HG03103 (cell line): Measurements from ENCODE around the gene UBE2J2.

Source experiments
- ATAC-seq: cut with Tn5 transposase; IDR thresholded peaks from one replicate; pipeline ENCODE4 v1.9.1; 2021; ENCODE audit warnings: low read depth; ENCODE audit not compliant: unreplicated experiment

The UBE2J2 gene

DNA sequence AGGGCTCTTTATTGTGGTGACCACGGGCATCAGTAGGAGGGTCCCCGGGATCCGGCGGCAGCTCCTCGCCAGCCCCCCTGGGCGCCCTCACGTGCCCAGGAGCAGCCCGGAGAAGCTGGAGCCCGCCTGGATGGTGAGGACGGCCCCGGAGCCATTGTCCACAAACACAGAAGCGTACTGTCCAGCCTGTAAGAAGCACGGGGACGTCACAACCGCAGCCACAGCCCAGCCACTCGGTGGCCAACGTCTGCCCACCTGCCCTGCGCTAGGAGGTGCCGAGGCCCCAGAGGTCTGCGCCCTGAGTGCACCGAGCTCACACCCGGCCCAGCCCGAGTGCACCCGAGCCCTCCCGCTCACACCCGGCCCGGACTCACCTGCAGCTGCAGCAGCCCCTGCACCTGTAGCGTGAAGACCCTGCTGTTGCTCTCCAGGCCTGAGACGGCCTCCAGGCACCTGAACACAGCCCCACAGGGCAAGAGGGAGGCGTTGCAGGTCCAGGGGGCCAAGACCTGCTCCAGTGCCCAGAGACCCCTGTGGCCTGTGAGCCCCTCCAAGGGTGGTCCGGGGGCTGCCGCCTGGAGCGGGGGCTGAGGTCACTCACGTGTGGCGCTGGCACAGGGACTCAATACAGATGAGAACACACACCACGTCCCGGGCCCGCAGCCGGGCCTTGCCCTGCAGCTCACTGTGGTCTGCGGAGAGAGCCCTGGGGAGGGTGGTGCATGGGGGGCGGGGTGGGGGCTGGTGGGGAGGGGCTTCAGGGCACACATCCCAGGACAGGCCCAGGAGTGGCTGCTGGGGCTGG lies 31.0 kb downstream of the UBE2J2 start:
- no peak for ATAC-seq

DNA sequence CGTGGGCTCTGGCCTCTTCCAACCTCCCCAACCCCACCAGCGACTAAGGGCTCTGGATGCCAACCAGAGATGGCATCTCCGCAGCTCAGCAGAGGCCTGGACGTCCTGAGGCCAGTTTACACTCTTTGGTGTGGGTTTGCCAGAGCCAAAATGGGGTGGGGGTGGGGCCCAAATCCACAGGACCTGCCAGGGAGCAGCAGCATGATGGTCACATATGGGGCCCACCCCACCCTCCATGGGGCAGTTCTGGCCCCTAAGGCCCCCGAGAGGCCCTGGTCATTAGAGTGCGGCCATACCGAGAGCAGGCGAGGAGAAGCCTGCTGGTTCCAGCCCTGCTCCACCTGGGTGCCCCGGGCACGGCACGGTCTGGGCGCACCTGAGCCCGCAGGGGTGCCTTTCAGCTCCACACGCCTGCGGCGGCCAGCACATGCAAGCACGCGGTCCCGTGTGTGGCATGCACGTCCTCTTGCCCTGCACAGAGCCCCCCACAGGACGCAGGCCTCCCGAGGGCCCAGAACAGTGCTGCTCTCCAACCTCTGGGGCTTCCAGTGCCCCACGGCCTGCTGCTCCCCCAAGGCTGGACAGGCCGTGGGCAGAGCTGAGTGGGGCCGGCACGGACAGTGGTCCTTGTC lies 31.9 kb downstream of the UBE2J2 start:
- no peak for ATAC-seq

DNA sequence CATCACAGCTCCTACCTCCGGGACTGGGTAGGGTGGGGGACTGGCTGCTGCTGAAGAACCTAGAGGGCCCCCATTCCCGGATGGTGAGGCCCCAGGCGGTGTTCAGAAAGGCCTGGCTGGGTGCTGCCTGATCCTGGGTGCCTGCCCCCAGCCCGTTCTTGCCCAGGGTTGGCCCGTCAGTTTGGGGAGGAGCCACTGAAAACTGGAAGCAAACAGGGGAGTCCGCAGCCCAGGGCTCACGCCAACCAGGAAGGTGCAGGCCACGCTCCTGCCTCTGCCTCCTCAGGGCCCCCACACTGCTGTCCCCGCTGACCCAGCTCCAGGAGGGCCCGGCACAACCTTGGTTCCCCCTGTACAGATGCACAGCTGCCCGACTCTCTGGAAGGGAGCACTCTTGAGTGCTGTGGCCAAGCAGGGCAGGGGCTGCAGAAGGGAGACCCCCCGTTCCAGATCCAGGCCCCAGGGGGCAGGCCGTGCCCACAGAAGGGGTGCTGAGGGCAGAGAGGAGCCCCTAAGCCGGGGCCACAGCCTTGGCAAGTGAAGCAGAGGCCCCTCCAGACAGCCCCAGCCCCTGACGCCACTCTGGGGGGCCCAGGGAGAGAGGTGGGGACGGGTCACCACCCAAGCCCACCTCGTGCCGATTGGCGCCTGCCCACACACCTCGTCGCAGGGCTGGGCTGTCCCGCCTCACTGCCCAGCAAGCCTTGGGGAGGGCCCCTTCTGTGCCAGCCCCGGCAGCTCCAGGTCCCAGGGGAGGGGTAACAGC lies 32.6 kb downstream of the UBE2J2 start:
- no peak for ATAC-seq

DNA sequence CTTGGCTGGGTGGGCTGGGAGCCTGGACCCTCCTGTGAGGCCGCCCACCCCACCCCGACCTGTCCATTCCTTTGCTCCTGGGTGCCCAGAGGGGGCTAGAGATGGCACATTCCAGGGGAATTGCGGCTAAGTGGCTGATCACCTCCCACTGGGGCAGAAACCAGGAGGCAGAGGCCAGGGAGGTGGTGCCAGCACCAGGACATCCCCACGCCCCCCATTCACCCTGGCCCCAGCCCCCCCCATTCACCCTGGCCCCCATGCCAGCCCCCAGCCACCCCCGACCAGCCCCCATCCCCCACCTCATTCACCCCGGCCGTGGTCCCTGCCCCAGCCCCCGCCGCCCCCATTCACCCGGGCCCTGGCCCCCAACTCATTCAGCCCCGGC lies 33.3 kb downstream of the UBE2J2 start:
- ATAC-seq, result no peak

DNA sequence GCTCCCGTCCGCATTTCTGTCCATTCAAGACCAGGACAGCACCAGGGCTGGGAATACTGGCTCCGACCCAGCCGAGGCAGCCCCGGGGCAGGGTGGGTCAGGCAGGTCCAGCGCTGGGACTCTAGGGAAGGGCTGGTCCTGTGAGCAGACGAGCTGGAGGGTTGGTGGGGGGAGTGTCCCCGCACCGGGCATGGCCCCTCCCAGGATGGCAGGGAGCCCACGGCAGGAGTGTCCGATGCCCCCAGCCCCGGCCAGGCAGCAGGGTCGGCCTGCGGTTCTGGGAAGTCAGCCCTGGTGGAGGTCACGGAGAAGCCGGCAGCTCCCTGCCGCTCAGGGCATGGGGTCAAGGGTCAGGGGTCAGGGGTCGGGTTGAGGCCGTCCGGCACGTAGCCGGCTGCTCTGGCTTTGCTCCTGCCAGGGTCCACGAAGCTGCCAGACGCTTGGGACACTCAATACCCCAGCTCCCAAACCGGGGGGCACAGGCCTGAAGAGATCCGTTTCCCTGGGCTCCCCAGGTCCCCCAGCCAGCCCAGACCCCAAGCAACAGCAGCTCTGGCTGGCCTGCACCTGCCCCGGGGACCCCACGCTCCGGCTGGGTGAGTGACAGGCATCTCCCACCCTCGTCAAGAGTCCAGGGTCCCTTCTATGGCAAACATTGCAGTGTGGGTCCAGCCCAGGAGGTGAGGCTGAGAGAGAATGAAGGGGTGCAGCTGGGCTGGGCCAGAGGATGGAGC lies 33.9 kb downstream of the UBE2J2 start:
- ATAC-seq, result no peak

DNA sequence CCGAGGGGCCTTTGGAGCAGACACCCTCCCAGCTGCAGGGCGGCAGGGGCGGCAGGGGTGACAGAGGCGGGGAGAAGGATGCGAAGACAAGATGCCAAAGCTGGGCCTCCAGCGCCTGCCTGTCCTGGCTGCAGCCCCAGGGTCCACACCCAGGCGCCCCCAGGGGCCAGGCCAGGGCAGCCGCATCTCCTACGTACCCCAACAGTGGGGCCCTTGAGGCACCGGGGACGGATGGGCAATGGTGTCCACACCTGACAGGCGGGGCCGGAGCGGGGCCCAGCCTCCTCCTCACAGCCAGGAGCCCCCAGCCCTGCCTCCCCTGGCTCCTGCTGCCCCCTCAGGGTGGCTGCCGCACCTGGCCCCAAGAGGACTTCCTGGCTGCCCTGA lies 34.4 kb downstream of the UBE2J2 start:
- ATAC-seq, result no peak

DNA sequence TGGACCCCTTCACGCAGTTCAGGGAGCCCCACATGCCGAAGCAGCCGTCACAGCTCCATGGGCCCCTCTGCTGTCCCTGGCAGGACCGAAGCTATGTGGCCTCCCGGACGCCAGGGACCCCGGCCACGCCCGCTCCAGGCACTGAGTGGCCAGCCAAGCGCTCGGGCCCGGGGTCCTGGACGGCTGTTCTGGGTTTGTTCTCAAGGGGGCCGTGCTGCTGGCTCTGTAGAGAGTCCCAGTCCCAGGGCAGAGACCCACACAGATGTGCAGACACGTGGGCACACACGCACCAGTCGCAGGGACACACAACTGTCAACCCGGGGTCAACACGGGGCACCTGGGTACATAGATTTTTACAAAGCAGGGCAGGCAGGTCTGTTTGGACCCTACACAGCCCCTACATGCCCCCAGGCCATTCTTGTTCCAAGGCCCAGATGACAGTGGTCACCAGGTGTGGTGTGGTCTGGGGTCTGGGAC lies 34.9 kb downstream of the UBE2J2 start:
- ATAC-seq, result no peak

DNA sequence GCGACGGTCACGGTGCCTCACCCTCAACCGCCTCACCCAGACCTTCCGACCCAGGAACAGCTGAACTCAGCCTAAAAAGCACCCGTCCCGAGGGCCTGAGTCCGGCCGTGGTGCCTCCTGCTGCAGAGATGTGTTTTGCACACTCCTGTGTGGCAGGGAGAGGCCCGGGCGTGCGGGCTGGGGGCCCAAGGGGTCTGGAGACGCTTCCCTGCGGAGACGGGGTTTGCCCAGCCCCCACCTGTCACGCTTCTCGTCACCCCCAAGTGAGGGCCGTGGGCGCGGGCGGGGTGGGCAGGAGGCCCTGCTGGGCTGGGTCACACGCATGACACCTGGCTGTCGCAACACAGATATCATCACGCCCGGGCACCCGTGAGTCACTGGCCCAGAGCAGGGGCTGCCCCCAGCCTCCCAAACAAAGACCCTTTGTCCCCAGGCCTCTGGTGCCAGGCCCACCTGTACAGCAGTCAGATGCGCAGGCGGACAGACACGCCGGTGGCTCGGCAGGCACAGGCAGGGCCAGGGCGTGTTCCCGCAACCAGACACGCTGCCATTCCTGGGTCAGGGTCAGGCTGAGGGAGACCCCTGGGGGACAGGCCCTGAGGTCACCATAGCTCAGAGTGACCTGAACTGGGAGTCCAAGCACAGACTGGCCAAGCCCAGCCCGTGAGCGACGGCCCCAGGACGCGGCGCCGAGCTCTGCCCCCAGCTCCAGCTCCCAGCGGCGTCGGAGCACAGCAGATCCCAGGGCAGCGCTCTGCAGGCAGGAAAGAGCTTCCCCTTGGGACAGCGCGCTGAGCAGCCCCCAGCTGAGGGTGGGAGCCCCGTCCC lies 35.6 kb downstream of the UBE2J2 start:
- ATAC-seq, result no peak

DNA sequence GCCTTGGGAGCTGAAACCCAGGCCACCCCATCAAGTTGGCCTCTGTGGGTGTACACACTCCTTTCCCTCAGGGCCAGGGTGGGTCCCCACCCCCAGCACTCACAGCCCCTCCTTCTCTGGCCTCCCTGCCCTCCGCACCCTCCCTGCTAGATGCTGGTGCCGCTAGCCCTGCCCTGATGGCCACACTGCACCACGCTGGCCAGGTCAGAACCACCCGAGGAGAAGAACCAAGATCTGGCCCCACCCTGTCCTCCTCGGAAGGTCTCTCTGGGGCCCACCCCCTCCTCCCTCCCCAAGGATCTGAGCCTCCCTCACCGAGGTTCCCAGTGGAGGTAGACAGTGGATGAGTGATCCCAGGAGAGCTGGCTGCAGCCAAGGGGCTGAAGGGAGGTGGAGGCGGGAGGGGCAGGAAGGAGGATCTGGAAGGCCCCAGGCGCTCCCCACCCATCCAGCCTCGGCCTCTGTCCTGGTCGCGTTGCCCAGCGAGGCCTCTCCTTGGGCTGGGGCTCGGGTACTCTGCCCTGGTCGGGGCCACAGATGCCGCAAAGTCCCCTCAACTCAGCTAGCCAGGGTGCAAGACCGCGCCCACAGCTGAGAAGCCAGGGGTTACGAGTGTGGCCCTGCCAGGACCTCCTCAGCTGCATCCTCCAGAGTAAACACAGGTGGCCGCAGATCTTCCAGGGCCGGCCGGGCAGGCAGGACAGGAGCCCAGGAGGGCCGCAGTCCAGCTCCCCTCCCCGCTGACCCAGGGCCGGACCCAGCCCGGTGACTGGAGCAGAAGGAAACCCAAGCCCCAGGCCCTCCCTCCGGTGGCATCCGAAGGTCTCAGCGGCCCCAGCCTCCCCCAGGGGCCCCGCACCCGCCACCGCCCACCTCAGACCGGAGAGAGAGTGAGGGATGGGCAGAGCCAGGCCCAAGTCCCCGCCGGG lies 36.4 kb downstream of the UBE2J2 start:
- no peak for ATAC-seq

DNA sequence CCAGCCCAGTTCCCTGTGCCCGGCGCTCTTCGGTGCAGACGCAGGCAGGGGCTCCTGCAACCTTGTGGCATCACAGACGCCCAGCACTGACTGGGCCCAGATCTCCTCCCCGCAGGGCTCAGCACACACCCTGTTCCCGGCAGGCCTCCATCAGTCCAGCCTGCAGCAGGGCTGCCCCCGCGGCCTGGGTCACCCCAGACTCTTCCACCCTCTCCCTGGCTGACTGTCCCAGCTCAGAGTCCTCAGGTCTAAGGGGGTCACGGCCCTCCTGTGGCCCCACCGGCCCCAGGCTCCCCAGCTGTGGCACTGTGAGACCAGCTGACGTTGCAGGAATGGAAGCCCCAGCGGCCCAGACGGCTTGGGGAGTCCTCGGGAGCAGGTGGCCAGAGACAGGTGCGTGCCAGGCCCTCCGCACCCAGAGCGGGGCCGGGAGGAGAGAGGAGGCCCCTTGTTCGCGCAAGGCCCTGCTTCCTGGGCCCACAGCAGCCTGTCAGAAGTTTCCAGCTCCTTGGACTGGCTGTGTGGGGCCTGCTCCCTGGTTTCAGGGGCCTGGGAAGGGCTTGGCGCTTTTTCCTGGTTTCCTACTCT lies 37.4 kb downstream of the UBE2J2 start:
- no peak for ATAC-seq

DNA sequence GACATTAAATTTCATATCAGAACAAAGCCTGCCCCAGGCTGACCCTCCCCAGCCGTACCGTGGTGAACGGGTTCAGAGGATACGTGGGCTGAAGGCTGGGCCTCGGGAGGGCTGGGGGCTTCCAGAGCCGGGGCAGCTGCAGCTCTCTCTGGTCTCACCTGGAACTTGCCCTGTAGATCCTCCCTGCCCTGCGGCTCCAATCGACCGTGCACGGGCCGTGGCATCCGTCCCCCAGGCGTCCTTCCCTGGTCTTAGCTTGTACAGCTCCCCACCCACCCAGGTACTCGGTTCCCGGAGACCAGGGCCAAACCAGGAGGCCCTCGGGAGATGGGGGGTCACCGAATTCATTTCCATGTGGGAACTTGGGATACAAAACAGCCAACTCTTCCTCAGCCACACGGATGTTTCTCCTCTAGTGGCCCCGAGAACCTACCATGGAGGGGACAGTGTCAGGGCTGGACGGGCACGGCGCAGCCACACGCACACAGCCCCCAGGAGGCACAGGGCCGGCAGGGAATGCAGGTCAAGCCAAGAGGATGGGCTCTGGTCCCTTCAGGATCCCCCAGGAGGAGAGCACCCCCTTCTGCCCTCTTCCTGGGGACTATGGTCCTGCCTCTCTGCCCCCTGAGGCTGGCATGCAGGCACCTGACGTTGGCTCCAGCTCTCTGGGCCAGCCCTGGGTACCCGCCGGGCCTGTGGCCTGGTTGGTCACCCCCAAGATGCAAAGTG lies 38.5 kb downstream of the UBE2J2 start:
- ATAC-seq, result no peak

DNA sequence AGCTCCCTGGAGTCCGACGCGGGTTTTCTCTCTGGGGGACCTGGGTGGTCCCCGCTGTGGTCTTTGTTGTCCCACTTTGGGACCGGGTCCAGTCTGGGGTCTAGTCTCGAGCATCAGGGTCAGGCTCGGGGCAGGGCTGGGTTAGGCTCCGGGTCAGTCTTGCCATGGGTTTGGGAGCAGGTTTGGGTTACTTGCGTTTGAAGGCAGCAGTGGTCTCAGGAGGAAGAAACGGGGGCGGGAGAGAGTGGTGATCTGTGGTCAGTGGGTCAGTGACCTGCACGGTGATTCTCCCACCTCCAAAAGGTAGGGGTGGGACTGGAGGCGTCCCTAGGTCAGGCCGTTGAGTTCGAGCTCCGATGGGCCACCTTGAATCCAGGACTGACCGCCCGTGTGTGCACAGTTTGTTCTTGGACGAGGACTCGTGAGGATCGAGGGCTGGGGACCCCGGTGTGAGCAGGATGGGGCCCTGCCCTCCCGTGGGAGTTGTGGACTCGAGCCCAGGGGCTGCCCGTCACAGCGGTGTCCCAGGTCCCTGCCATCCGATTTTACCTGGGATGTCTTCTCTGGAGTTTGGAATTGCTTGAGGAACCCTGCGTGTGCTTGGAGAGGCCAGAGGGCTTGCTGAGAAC lies 39.4 kb downstream of the UBE2J2 start:
- no peak for ATAC-seq

DNA sequence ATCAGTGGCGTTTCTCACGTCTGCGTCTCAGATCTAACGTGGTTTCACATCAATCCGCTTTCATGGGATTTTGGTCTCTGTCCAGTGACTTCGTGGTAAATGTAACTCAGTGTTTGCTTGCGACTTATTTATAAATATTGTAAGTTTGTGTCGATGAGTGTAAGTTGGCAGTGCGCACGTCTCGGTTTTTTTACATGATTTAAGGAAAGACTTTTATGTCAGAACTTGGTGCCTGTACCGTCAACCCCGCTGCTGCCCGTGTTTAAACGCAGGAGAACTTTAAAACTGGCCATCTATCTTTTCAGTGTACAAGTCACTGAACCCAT lies 40.1 kb downstream of the UBE2J2 start:
- no peak for ATAC-seq

DNA sequence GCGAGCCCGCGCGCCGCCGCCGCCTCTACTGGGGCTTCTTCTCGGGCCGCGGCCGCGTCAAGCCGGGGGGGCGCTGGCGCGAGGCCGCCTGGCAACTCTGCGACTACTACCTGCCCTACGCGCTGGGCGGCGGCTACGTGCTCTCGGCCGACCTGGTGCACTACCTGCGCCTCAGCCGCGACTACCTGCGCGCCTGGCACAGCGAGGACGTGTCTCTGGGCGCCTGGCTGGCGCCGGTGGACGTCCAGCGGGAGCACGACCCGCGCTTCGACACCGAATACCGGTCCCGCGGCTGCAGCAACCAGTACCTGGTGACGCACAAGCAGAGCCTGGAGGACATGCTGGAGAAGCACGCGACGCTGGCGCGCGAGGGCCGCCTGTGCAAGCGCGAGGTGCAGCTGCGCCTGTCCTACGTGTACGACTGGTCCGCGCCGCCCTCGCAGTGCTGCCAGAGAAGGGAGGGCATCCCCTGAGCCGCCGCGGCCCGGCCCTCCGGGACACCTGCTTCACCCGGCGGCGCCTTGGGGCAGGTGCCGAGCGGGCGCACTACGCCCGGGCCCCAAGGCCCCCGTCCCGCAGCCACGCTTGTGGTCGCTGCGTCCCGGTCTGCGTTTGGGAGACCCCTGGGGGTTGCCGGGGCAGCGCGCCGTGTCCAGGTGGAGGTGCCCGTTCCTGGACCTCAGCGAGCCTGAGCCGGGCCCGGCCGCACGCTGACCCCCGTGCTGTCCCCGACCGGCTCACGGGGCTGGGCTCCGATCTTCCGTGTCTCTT lies 40.7 kb downstream of the UBE2J2 start:
- ATAC-seq, result no peak

DNA sequence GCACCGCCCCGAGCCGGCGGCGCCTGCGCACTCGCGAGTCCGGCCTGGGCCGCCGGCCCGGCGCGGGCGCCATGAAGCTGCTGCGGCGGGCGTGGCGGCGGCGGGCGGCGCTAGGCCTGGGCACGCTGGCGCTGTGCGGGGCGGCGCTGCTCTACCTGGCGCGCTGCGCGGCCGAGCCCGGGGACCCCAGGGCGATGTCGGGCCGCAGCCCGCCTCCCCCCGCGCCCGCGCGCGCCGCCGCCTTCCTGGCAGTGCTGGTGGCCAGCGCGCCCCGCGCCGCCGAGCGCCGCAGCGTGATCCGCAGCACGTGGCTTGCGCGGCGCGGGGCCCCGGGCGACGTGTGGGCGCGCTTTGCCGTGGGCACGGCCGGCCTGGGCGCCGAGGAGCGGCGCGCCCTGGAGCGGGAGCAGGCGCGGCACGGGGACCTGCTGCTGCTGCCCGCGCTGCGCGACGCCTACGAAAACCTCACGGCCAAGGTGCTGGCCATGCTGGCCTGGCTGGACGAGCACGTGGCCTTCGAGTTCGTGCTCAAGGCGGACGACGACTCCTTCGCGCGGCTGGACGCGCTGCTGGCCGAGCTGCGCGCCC lies 41.4 kb downstream of the UBE2J2 start, which contains the start of gene B3GALT6:
Gene B3GALT6 (plus strand): TSS at position 30 of the 588 bp plus-strand sequence. CDS start 42 bp downstream, at position 72.
- ATAC-seq, result no peak
